HCT116 (cell line): ENCODE data around the gene FNDC3B. TPM values are rescaled to one million over a fixed set of nuclear protein-coding genes. Genes with fewer than 3 reads are reported as not detected.

Experiments used
- ATAC-seq: fragments of 200-7000 bp; cut with Tn5 transposase; 2 replicates; pipeline ENCODE4 v1.9.1; 2020; ENCODE audit warnings: mild to moderate bottlenecking, moderate library complexity
- BruUV-seq: library from RNA; stranded (reverse); fragments of 400-500 nt; replicated peaks from 2 replicates; lab custom pipeline; 2021; lab: Mats Ljungman, UMichigan
- CTCF ChIA-PET: fragments of 300-600 bp; sonication (Branson Sonifier 250); formaldehyde crosslinking; loops from one replicate; lab custom pipeline; 2021; ENCODE audit warnings: antibody characterized with exemption; lab: Charles Lee
- POLR2A ChIA-PET: fragments of 300-600, 350-600 bp; sonication (Branson Sonifier 250); formaldehyde crosslinking; loops from one replicate; lab custom pipeline; 2021; ENCODE audit warnings: antibody characterized with exemption; lab: Charles Lee
- RAD21 ChIA-PET, 2 experiments: fragments of 300-600 bp; sonication (Branson Sonifier 250); formaldehyde crosslinking; loops; one replicate each; lab custom pipeline; 2023; ENCODE audit warnings: low total read pairs in 2 of 2; ENCODE audit not compliant: uncharacterized antibody in 2 of 2, unreplicated experiment in 2 of 2, low non-redundant PET in 1 of 2; lab: Charles Lee
- DNase-seq: peaks from one replicate; pipeline ENCODE4 v3.0.0-alpha.2; 2010; ENCODE audit warnings: low read depth, low spot score
- H2AFZ ChIP-seq: fragments of 200-600 bp; shearing (Covaris generic), sonication (generic); 2 replicates; pipeline ENCODE4 v1.6.1; 2017; ENCODE audit warnings: low read depth, mixed run types, mixed read lengths, antibody characterized with exemption, low read length; ENCODE audit not compliant: poor library complexity, severe bottlenecking
- H3K27ac ChIP-seq: 2 replicates; pipeline ENCODE4 v1.5.1; 2012; ENCODE audit warnings: low read depth, low read length
- H3K27me3 ChIP-seq: fragments of 200-600 bp; sonication (generic); 2 replicates; pipeline ENCODE4 v1.6.1; 2016; ENCODE audit warnings: mixed run types, low read length, mixed read lengths; ENCODE audit not compliant: insufficient read depth
- H3K36me3 ChIP-seq, 2 experiments: fragments of 200-500 bp in 1 of 2; fragments of 200-600 bp in 1 of 2; sonication (Bioruptor generic) in 1 of 2; sonication (generic) in 1 of 2; 2 replicates each; pipeline versions ENCODE4 v1.5.1 to v1.6.1; 2014 to 2016; ENCODE audit warnings: low read length in 2 of 2, inconsistent platforms in 1 of 2, mixed read lengths in 1 of 2, mixed run types in 1 of 2; ENCODE audit not compliant: insufficient read depth in 2 of 2, control insufficient read depth in 1 of 2
- H3K4me1 ChIP-seq, 2 experiments: fragments of 200-600 bp in 1 of 2; sonication (generic) in 1 of 2; 2 replicates each; pipeline versions ENCODE4 v1.5.1 to v1.6.1; 2012 to 2017; ENCODE audit warnings: low read length in 2 of 2, inconsistent platforms in 1 of 2, mild to moderate bottlenecking in 1 of 2, mixed read lengths in 1 of 2, mixed run types in 1 of 2, moderate library complexity in 1 of 2; ENCODE audit not compliant: insufficient read depth in 2 of 2, control insufficient read depth in 1 of 2
- H3K4me2 ChIP-seq: fragments of 200-600 bp; sonication (generic); 2 replicates; pipeline ENCODE4 v1.6.1; 2017; ENCODE audit warnings: mixed run types, low read length, mixed read lengths
- H3K4me3 ChIP-seq, 2 experiments: fragments of 200-600 bp in 1 of 2; sonication (generic) in 1 of 2; replicated peaks in 1 of 2; 2 replicates each; pipeline ENCODE4 v1.5.1; 2011 to 2016; ENCODE audit warnings: low read length in 2 of 2, control low read depth in 1 of 2, low read depth in 1 of 2, mild to moderate bottlenecking in 1 of 2, mixed read lengths in 1 of 2, mixed run types in 1 of 2
- H3K79me2 ChIP-seq: fragments of 200-600 bp; sonication (generic); 2 replicates; pipeline ENCODE4 v1.6.1; 2017; ENCODE audit warnings: mild to moderate bottlenecking, mixed run types, low read length, moderate library complexity, mixed read lengths; ENCODE audit not compliant: insufficient read depth
- H3K9ac ChIP-seq: fragments of 200-600 bp; sonication (generic); 2 replicates; pipeline ENCODE4 v1.6.1; 2016; ENCODE audit warnings: low read length, mixed read lengths
- H3K9me2 ChIP-seq: fragments of 200-600 bp; sonication (generic), shearing (Covaris generic); 2 replicates; pipeline ENCODE4 v1.6.1; 2017; ENCODE audit warnings: mixed run types, mild to moderate bottlenecking, moderate library complexity; ENCODE audit not compliant: insufficient read depth
- H3K9me3 ChIP-seq, 2 experiments: fragments of 200-500 bp in 1 of 2; fragments of 200-600 bp in 1 of 2; sonication (Bioruptor generic) in 1 of 2; sonication (generic) in 1 of 2; 2 replicates each; pipeline ENCODE4 v1.6.1; 2014 to 2017; ENCODE audit warnings: low read length in 2 of 2, mixed read lengths in 2 of 2, inconsistent platforms in 1 of 2, low read depth in 1 of 2, mild to moderate bottlenecking in 1 of 2, mixed run types in 1 of 2, moderate library complexity in 1 of 2; ENCODE audit not compliant: control insufficient read depth in 1 of 2, insufficient read depth in 1 of 2
- H4K20me1 ChIP-seq: fragments of 200-600 bp; sonication (generic), shearing (Covaris generic); 2 replicates; pipeline ENCODE4 v1.6.1; 2017; ENCODE audit warnings: mixed run types, mild to moderate bottlenecking, moderate library complexity; ENCODE audit not compliant: insufficient read depth
- CBX3 ChIP-seq: IDR thresholded peaks from 2 replicates; pipeline ENCODE4 v1.6.1; 2012; ENCODE audit warnings: low read depth
- EGR1 ChIP-seq: IDR thresholded peaks from 2 replicates; pipeline ENCODE4 v1.6.1; 2012; ENCODE audit warnings: low read depth
- ELF1 ChIP-seq: IDR thresholded peaks from 2 replicates; pipeline ENCODE4 v1.6.1; 2012; ENCODE audit warnings: low read depth, borderline replicate concordance
- EZH2 ChIP-seq: fragments of 200-600 bp; sonication (generic); IDR thresholded peaks from 2 replicates; pipeline ENCODE4 v1.6.1; 2017; ENCODE audit warnings: antibody characterized with exemption, mixed run types
- EZH2phosphoT487 ChIP-seq: fragments of 200-600 bp; IDR thresholded peaks from 2 replicates; pipeline ENCODE4 v1.6.1; 2018; ENCODE audit warnings: antibody characterized with exemption, borderline replicate concordance
- FOSL1 ChIP-seq: IDR thresholded peaks from 2 replicates; pipeline ENCODE4 v1.6.1; 2012; ENCODE audit warnings: low read depth
- JUND ChIP-seq: IDR thresholded peaks from 2 replicates; pipeline ENCODE4 v1.6.1; 2012
- POLR2AphosphoS5 ChIP-seq: IDR thresholded peaks from 2 replicates; pipeline ENCODE4 v1.6.1; 2011; ENCODE audit warnings: mild to moderate bottlenecking, low read depth, low read length, moderate library complexity
- RAD21 ChIP-seq: IDR thresholded peaks from 2 replicates; pipeline ENCODE4 v1.6.1; 2012; ENCODE audit warnings: low read depth, mild to moderate bottlenecking
- SP1 ChIP-seq: IDR thresholded peaks from 2 replicates; pipeline ENCODE4 v1.6.1; 2012; ENCODE audit warnings: low read depth
- SRF ChIP-seq: IDR thresholded peaks from 2 replicates; pipeline ENCODE4 v1.6.1; 2012; ENCODE audit warnings: low read depth
- TCF7L2 ChIP-seq: IDR thresholded peaks from 2 replicates; pipeline ENCODE4 v1.7.0; 2011; ENCODE audit warnings: borderline replicate concordance, inconsistent platforms; ENCODE audit not compliant: insufficient read depth, insufficient read length; ENCODE audit errors: extremely low read depth
- YY1 ChIP-seq: IDR thresholded peaks from 2 replicates; pipeline ENCODE4 v1.6.1; 2011; ENCODE audit warnings: low read length, low read depth, moderate library complexity, mild to moderate bottlenecking; ENCODE audit not compliant: insufficient replicate concordance; ENCODE audit errors: extremely low read depth
- ZFX ChIP-seq: fragments of 450-650 bp; IDR thresholded peaks from 2 replicates; pipeline ENCODE4 v1.6.1; 2017
- ZNF274 ChIP-seq: fragments of 200-500 bp; sonication (Bioruptor generic); IDR thresholded peaks from 2 replicates; pipeline ENCODE4 v1.6.1; 2014; ENCODE audit warnings: mild to moderate bottlenecking, low read depth, low read length, inconsistent platforms
- intact Hi-C: fragments of 100-400 bp; cut with micrococcal nuclease; formaldehyde crosslinking; loops from 2 replicates; pipeline ENCODE4 v1.10.0; 2022
- total RNA-seq: library from RNA; stranded (reverse); gene quantifications from one replicate; pipeline ENCODE4 v1.2.1, GENCODE V29; 2021; ENCODE audit not compliant: unreplicated experiment
- TF ChIP-seq, protein P1 (sequence below): IDR thresholded peaks from 2 replicates; pipeline ENCODE4 v1.6.1; 2012
- TF ChIP-seq, protein P2 (sequence below): IDR thresholded peaks from 2 replicates; pipeline ENCODE4 v1.6.1; 2012
- TF ChIP-seq, protein P3 (sequence below): IDR thresholded peaks from 2 replicates; pipeline ENCODE4 v1.6.1; 2011; ENCODE audit warnings: mild to moderate bottlenecking, low read length, moderate library complexity; ENCODE audit not compliant: insufficient replicate concordance; ENCODE audit errors: extremely low read depth
- TF ChIP-seq, protein P4 (sequence below), 3 experiments: fragments of 200-600 bp in 1 of 3; sonication (generic) in 1 of 3; IDR thresholded peaks in 2 of 3; conservative IDR thresholded peaks in 1 of 3; 2 replicates each; pipeline ENCODE4 v1.5.1; 2012 to 2017; ENCODE audit warnings: low read depth in 2 of 3, low read length in 2 of 3, antibody characterized with exemption in 1 of 3, borderline replicate concordance in 1 of 3, control low read depth in 1 of 3, mild to moderate bottlenecking in 1 of 3, mixed read lengths in 1 of 3, mixed run types in 1 of 3, moderate library complexity in 1 of 3; ENCODE audit not compliant: insufficient read depth in 1 of 3

FNDC3B gene
- total RNA-seq, 1 experiment from 2014 or later, result 45.7 TPM

DNA sequence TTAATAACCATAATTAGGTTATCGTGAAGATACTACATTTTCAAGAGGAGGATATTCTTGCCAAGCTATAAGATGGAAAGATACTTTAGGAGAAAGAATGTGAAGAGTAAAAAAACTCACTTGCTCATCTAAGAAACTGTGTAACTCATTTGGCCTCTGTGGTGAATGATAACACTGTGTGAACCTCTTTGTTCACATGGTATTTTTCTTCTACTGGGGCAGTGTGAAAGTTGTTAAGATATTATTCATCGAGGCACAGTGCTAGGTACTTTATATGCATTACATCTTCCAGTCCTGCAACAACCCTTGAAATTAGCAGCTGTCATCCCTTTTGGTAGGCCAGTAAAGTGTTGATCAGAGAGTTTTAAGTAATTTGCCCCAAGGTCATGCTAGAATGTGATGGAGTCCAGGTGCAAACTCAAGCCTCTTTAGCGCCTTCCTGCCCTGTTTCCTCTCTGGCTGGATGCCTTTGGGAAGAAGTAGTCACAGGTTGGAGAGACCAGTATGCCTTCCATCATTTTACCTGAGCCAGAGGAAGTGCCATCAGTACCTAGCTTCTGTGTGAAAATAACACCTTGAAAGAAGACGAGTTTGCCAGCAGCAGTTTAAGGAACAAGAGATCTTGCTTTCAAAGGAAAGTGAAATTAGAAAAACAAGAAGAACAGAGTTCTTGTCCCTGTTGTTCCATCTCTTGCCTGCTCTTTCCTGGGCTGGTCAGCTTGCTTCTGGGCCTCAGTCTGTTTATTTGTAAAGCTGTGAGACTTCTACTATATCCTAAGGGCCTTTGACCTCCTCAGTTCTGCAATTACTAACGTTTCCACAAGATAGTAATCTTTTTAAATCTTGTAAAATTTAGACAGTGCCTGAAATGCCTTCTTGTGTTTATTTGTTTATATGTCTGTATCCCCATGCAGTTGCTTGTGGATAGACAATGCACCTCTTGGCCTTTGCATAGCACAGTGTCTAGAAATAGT is 179.3 kb downstream of the FNDC3B start (continued):
- TF ChIP-seq SRF (no peak), EZH2 (no peak), RAD21 (no peak), YY1 (no peak), EZH2phosphoT487 (no peak), SP1 (no peak)
- TF ChIP-seq, protein P1, sequence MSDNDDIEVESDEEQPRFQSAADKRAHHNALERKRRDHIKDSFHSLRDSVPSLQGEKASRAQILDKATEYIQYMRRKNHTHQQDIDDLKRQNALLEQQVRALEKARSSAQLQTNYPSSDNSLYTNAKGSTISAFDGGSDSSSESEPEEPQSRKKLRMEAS, result no peak
- TF ChIP-seq, all 23 proteins: peak for 0

DNA sequence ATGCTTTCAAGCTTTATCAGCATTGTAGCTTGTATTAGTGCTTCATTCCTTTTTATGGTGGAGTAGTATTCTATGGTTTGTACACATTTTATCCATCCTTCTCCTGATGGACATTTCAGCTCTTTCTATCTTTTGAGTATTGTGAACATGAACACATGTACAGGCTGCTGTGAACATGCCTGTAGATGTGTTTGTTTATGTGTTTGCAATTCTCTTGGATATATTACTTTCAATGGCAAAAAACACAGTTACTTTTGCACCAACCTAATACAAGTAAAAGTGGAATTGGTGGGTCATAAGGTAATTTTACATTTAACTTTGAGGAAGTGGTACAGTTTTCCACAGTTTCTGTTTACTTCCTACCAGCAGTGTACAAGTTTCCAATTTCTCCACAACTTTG is 180.4 kb downstream of the FNDC3B start:
- CTCF ChIA-PET, result no interaction called here
- BruUV-seq, result no TSS peak
- H3K9me3 ChIP-seq, result no peaks in the 10 kb centered on the region
- H3K9ac ChIP-seq, result no peak overlapping the region
- DNase-seq (no peak), ATAC-seq (no peak)
- TF ChIP-seq EGR1 (no peak), POLR2AphosphoS5 (no peak), ELF1 (no peak), ZFX (no peak), TCF7L2 (no peak), FOSL1 (no peak), JUND (no peak), CBX3 (no peak), ZNF274 (no peak), EZH2phosphoT487 (no peak), EZH2 (no peak), SRF (no peak)
- TF ChIP-seq, protein P2, sequence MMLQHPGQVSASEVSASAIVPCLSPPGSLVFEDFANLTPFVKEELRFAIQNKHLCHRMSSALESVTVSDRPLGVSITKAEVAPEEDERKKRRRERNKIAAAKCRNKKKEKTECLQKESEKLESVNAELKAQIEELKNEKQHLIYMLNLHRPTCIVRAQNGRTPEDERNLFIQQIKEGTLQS, result no peak
- TF ChIP-seq, protein P1, result no peak
- TF ChIP-seq, protein P3, sequence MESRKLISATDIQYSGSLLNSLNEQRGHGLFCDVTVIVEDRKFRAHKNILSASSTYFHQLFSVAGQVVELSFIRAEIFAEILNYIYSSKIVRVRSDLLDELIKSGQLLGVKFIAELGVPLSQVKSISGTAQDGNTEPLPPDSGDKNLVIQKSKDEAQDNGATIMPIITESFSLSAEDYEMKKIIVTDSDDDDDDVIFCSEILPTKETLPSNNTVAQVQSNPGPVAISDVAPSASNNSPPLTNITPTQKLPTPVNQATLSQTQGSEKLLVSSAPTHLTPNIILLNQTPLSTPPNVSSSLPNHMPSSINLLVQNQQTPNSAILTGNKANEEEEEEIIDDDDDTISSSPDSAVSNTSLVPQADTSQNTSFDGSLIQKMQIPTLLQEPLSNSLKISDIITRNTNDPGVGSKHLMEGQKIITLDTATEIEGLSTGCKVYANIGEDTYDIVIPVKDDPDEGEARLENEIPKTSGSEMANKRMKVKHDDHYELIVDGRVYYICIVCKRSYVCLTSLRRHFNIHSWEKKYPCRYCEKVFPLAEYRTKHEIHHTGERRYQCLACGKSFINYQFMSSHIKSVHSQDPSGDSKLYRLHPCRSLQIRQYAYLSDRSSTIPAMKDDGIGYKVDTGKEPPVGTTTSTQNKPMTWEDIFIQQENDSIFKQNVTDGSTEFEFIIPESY, result no peak
- TF ChIP-seq, protein P4, sequence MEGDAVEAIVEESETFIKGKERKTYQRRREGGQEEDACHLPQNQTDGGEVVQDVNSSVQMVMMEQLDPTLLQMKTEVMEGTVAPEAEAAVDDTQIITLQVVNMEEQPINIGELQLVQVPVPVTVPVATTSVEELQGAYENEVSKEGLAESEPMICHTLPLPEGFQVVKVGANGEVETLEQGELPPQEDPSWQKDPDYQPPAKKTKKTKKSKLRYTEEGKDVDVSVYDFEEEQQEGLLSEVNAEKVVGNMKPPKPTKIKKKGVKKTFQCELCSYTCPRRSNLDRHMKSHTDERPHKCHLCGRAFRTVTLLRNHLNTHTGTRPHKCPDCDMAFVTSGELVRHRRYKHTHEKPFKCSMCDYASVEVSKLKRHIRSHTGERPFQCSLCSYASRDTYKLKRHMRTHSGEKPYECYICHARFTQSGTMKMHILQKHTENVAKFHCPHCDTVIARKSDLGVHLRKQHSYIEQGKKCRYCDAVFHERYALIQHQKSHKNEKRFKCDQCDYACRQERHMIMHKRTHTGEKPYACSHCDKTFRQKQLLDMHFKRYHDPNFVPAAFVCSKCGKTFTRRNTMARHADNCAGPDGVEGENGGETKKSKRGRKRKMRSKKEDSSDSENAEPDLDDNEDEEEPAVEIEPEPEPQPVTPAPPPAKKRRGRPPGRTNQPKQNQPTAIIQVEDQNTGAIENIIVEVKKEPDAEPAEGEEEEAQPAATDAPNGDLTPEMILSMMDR (IDR thresholded peaks at IDR 0.05 in 2 of 3, conservative IDR thresholded peaks at IDR 0.05 in 1 of 3; ENCODE audit: borderline replicate concordance in 1 of 3, insufficient read depth in 1 of 3, low read depth in 2 of 3, low read length in 2 of 3), result no peak
- intact Hi-C loops, result no loop called here
- H3K4me2 ChIP-seq, result no peak overlapping the region
- H3K36me3 ChIP-seq, result no peaks in the 10 kb centered on the region
- H3K27ac ChIP-seq, result no peak overlapping the region
- peaks cover 4% of the 10 kb centered on the region; the same call in 1 of the 2 replicates for H4K20me1 ChIP-seq
- 0 out of 2 replicates have a peak, but pooled peaks cover 5% of the 10 kb centered on the region for H3K79me2 ChIP-seq
- POLR2A ChIA-PET, result no interaction called here
- peaks cover 0 to 5% of the 10 kb centered on the region in 2 experiments; a peak in 1 of 4 replicates for H3K4me1 ChIP-seq
- RAD21 ChIA-PET, result no interaction called here
- H2AFZ ChIP-seq, result no peak overlapping the region
- H3K4me3 ChIP-seq, result no peak overlapping the region
- H3K9me2 ChIP-seq, result no peaks in the 10 kb centered on the region
- H3K27me3 ChIP-seq, result no peaks in the 10 kb centered on the region
